Tongue (tissue), 2 donors: ENCODE results near the gene WNT8A. TPM values are rescaled to one million over a fixed set of nuclear protein-coding genes. Genes with fewer than 3 reads are reported as not detected.
A peak's percentile ranks its signal among the peaks of the same experiment; 100 is the strongest.

ENCODE experiments used
- DNase-seq: peaks from one replicate; pipeline ENCODE4 v3.0.0-alpha.2; 2015
- total RNA-seq: library from RNA; depleted of rRNA; stranded (reverse); fragments of >200 nt; gene quantifications from one replicate; pipeline ENCODE4 v1.2.3, GENCODE V29; 2014

The WNT8A gene
- total RNA-seq, 1 donor from 2014 or later, result not detected

DNA sequence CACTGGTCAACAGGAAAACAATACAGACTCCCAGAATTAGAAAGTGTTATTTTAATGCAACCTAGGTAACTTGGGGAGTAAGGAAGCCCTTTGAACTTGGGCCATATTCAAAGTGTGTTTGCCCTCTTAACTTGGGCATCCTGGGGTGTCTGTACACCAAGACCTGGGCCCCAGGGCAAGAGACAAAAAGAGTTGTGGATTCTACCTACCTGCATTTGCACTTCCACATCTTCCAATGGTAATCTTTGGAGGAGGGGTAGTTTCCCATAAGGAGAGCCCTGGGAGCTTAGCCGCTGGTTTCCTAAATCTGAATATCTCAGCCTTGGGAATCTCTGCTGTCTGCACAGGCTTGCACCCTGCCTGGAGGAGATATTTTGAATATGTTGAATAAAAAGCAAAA, 8.5 kb downstream of the WNT8A start:
- no peak for DNase-seq

DNA sequence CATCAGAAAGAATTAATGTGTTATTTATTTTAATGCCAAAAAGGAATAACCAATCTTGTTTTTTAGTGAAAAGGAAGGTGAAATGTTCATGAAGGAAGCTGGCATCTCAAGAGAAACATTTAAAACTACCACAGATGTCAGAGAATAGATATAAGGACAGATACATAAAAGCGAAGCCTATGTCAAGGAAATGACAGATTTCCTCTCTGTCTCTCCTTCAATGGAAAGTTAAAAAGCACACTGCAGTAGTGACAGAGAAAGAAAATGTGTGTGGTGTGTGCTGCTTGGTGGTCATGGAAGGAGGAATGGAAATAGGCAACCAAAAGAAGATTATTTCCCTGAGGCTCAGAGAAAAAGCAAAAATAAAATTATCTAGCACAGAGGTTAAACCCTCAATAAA, 9.2 kb downstream of the WNT8A start:
- DNase-seq, result no peak

DNA sequence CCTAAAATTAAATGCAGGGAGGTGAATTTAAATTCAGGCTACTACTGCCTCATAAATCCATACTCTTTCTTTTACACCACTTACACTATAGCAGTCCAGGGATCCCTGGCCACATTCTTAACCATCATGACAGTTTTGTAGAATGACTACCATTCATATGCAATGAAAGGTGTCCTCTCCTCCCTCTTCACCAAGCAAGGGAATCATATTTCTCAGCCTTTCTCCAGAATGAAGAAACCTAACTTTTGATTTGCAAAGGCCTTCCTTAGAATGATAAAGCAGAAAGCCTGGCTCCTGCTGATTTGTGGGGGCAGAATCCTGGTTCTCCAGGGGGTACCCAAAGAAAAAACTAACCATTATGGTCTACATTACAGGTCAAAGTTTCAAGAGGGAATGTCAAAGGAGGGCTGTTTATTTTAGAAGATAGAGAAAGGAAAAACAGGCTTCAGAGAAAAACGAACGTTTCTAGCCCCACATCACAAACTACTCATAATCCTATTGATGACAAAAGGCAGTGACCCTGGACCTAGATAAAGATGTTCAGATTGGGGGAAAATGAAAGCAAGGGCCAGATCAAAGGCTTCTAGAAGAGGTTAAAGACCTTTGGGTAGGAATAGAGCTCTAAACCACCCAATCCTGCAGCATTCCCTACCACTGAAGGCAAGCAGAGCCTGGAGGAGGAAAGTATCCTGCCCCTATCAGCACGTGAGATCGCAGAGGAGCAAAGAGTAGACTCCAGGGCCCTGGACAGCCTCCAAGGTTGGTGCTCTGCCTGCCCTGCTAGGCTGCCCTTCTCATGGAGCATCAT, 11.5 kb downstream of the WNT8A start:
- DNase-seq, result no peak

DNA sequence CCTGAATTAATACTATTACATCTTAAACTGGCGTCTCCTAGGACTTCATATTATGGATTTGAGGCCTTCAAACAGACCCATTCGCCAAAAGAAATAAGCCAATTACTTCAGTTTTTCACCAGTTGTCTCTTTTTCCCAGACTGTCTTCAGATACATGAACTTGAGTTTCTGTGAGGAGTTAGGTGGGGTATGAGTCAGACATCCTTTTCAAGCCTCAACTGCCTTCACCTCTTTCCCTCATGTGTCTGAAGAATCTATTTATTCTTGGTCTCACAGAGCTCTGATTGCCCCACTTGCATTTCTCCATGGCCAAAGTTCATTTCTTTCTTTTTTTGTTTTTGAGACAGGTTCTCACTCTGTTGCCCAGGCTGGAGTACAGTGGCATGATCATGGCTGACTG, 12.5 kb downstream of the WNT8A start:
- DNase-seq, result no peak

DNA sequence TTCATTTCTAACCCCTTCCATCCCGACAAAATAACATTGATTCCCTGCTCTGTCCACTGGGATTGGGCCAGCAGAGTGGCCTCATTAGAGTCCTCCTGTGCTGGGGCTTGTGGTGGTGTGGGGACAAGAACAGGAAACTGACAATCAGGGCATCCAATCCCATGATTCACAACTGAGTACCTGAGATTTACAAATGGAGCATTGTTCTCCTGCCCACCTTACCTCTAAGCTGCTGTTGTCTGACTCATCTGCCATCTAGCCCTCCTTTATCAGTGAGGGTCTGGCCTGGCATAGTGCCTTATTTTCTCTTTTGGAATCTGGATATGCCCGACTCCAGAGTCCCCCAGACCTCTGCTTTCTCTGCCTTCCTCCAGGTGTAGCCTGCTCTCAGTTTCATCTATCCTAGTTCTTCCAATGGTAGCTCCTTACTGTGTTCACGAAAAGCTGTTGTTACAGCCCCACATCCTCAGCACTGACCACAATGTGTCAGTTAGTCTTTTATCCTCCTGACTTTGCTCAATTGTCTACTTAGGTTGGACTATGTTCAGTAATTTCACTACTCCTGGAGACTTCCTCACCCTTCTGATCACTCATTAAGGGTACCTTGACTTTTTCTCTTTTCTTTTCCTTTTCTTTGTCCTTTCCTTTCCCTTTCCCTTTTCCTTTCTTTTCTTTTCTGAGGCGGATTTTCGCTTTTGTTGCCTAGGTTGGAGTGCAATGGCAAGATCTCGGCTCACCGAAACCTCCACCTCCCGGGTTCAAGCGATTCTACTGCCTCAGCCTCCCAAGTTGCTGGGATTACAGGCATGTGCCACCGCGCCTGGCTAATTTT, 13.4 kb downstream of the WNT8A start:
- no peak for DNase-seq

DNA sequence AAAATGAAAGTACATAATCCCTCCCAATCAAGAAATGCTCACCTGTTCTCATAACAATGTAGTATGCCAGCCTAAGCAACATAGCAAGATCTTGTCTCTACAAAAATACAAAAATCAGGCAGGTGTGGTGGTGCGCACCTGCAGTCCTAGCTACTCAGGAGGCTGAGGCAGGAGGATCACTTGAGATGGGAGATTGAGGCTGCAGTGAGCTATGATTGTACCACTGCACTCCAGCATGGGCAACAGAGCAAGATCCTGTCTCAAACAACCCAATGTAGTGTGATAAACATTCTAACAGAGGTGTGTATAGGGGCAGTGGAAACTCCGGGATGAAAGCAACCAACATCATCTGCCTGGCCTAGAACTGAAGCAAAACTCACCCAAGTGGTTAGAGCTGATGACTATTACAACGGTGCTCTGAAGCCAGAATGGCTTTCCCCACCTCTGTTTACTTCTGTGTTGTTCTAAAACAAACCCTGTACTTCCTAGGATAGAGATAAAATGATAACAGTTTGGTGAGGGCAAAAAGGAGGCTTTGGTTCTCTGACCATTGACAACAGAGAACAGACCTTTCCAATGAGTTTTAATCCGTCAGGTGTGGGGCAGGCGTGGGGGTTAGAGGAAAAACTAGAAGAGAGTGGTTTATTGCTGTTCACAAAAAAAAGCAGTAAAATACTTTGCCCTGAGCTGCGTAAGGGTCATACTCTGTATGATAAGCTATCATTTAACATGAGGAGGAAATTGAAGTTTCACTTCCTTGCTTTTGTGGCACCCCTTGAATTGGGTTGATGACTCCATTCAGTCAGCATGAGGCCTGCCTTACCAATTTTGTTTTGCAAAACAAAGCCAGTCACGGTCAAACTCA, 18.9 kb downstream of the WNT8A start:
- no peak for DNase-seq

DNA sequence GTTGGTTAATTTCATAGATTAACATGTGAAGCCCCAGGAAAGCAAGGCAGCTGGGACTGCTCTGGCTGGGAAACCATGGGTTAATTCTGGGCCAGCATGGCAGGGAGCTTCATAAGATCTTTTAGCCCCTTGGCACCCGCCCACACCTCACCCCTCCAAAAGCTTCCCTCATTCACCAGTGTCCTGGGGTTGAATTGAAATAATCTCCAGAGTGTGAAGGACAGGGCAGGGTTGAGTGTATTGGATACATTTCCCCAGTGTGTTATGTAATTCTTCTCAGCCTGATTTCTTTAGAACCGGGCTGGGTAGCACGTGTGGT, 19.4 kb downstream of the WNT8A start:
- DNase-seq, result no peak

DNA sequence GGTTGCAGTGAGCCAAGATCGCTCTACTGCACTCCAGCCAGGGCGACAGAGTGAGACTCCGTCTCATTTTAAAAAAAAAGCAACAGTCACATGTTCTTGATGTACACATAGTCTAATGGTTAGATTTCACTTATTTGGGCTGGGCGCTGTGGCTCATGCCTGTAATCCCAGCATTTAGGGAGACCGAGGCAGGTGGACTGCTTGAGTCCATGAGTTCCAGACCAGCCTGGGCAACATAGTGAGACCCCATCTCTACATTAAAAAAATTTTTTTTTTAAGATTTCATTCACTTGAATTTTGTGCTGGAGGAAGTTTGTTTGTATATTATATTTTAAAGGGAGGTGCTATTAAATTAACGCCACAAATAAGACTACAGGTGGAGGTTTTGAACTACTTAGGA, 21.9 kb downstream of the WNT8A start:
- no peak for DNase-seq

DNA sequence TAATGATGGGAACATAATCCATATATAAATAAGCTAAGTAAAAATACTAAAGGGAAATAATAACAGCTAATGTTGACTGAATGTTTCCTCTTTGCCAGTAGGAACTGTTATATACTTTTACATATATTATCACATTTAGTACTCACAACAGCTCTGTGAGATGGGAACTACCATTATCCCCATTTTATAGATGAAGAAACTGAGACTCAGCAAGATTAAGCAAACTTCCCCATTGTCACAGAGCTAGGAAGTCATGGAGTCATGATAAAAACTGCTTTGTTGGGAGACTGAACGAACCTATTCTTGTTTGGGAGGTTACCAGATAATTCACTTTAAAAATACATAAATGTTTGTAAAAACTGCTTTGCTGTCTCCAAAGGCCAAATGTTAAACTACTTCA, 23.4 kb downstream of the WNT8A start:
- no peak for DNase-seq

DNA sequence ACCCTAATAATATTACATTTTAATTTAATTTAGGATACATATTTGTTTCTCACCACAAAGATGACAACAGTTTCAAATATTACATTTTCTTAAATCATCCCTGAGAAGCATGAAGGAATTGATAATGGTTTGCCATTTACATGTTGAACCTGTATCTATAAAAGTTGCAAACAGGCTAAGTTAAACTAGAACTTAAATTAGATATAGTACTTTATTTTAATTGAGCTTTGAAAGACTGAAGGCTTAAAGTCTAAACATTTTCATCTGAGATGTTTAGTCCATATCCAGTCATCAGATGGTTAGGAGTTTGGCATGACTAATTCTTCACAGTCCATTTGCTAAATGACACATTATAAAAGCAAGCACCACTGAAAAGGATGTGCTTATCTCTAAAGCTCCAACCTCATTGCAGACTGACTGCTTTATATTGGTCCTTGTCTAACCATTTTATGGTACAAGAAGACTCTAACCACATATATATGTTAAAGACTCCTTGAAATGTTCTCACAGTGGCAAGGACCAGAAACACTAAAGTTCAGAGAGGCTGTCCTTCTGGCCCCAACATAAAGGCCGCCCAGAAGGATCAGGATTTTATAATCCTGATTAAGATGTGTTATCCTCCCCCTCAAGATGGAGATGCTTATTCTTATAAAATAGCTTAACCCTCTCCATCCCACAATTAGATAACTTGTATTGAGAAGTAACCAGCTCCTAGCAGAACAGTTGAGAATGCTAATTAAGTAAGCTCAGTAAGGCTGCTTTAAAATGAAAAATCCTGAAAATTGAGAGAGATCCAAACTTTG, 25.8 kb downstream of the WNT8A start:
- no peak for DNase-seq

DNA sequence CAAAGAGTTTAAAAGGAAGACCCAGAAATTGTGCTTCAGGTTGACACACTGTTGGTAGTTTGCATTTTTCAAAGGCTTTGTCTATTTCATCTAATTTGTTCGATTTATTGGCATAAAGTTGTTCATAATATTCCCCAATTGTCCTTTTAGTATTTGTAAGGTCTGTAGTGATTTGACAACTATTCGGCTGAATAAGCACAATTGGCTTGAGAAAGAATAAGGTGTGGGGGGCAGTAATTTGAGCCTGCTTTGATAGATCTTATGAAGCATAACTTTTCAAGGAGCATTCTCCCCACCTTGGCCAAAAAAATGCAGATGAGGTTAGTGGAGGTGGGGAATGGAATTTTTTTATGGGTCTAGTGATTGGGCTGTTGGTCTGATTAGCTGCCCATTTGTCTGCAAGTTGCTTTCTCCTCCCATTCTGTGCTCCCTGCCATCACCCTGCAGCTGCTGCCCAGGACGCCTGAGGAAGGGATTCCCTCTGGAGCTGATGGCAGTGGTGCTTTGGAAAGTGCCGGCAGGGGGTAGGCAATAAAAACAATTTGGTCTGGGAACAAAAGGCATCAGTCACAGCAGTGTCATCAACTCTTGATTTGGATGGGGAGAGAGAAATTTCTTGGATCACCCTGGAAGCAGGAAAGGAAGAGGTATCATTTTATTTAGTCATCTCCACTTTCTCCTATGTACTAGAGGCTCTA, 26.6 kb downstream of the WNT8A start:
- no peak for DNase-seq

DNA sequence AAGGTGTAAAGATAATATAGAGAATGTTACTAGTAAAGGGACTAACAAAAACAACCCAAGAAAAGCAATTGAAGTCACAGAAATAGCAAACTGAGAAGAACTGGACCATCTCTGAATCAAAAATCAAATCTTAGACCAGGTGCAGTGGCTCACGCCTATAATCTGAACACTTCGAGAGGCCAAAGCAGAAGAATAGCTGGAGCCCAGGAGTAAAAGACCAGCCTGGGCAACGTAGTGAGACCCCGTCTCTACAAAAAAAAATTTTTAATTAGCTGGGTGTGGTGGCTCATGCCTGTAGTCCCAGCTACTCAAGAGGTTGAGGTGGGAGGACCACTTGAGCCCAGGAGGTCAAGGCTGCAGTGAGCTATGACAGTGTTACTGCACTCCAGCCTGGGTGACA, 27.3 kb downstream of the WNT8A start:
- no peak for DNase-seq

DNA sequence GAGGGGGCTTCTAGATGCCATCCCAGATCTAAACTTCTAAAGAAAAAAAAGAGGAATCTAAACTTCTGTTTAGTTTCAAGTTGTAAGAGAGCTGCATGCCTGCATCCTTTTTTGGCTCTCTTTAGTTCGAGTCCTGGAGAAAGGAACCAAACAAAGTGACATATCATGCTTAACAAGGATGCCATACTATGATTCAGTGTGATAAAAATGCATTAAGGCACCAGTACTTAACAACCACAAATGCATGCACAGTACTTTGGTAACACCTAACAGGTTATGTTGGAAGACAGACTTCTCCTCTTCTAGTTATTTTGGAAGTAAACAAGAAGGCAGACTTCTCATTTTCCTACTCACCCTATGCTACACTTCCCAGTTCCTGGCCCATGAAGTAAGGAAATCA, 28.1 kb downstream of the WNT8A start:
- DNase-seq, result no peak

DNA sequence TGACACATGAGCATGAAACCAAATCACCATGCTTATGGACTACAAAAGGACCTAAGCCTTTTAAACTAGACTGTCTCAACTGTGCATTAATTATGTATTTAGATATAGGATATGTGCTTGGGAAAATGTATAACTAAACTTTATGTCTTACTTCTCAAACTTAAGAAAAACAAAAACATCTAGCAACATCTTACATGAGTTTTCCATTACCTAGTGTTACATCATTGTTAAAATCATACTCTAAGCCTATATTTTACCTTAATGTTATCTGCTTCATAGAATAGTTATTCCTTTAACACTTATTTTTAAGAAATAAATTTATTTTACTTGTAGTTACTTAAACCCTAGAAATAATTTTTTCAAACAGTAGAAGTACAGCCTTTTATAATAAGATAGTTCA, 31.4 kb downstream of the WNT8A start:
- no peak for DNase-seq

DNA sequence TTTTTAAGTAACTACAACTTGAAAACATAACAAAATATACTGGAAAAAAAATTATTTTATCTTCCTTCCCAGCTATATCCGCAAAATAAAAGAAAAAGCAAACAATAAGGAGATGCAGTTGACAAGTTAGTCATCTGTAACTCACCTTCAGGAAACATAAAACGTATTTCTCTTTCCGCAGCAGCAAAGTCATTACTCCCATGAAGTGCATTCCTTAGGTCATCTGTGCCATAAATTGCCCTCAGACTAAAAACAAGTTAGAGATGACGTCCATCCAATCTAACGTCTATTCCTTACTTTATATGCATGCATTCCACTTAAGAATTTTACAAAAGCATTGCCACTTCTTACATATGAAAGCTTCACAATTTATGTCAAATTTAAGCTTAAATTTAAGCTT, 44.5 kb downstream of the WNT8A start:
- no peak for DNase-seq

DNA sequence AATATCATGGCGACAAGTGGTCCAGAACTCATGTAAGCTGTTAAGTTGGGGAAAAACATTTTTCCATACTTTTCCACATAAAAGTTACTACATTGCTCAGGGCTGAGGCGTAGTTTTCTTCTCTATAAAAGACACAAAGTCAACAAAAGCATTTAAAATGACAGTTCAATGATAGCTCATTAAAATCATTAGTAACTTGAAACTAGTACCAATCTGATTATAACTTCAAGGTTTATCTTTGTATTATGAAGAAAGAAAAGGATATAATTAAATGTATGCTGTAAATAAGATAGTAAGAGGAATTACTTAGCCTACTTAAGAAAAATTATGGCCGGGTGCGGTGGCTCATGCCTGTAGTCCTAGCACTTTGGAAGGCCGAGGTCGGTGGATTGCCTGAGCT, 45.5 kb downstream of the WNT8A start:
- no peak for DNase-seq

DNA sequence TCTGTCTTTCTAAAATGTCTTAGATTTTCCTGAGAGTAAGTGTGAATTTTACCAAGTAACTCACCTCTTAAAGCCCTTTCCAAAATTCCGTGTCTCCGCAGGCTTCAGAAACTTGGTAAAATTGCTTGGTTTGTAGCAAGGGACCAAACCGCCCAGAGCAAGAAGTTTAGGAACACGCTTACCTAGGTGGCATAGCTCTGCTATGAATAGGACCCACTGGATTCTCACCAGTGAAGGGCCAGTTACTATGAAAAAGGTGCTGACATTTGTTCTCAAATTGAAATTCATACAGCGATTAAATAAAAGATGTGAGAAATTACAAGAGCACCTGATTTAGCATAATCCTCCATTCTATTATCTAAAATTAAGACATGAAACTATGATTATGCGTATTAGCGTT, 48.7 kb downstream of the WNT8A start:
- no peak for DNase-seq

DNA sequence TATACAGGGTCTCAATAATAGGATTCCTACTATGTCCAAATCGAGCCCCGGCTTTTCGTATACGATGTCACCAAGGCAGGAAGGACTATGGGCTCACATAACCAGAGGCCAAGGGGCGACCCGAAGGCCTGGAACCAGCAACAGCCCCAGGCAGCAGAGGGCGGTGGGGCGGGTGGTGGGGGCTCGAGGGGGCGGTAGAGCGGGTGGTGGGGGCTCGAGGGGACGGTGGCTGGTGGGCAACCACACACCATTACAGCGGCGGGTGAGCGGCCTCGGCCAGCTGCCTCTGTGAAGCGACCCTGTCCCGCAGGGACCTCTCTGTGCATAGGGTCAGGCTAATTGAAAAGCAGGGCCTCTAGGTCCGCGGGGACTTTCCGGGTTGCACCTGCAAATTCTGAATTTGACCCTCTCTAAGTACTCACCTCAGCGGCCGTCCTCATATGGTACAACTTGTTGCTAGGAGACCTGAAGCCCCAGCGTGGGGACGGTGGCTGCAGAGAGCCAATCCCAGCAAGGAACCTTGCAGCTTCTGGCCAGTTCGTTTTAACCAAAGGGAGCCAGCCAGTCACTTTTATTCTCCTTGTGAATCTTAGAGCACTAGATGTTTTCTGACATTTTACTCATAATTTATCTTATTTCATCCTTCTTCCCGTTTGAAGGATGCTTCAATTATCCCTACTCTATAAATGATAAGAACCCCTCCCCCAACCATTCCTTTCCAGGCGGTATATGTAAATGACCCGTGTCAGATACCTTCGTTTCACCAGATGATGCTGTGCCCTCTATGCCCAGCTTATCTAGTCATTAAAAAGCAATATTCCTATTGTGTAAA, 55.3 kb downstream of the WNT8A start, which contains the start of gene NME5:
TSS of gene NME5 (minus strand) at position 480 of the 832 bp plus-strand sequence. CDS start 648 bp downstream, outside the sequence.
- DNase-seq, result peak; percentile 74

DNA sequence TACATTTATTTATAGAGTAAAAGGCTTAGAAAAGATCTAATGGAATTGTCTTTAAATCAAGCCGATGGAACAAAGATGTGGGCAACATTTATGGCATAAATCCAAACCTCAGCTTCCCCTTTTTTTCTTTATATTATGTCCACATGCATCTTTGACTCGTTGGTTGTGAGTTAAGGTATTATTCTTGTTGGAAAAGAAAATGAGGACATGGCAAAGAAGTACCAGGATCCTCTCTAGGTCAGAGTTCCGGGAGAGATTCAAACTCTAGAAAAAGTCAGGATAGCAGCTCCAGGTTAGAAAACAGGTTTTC, 55.9 kb downstream of the WNT8A start:
- no peak for DNase-seq

DNA sequence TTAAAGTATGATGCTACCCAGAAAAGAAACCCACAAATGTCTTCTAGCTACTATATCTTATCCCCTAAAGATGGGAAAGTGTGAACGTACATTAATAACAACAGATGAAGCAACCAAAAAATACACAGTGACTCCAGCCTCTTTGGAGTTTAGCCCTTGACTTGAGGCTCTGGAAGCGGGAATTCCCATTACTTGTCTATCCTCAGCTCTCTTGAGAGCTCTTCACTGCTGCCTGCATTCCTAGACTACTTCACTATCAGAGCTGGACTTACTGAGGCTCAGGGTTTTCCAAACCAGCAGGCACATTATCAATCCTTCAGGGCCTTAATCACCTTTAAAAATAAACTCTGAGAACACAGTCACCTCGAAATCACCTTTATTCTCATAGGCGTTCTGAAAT, 56.4 kb downstream of the WNT8A start:
- no peak for DNase-seq
